ENCODE data around the gene STK11.

The STK11 gene

GRCh38 chr19:1228161-1228957 lies 22.8 kb downstream of the STK11 start:
- no peak overlapping the region for H3K4me3 ChIP-seq (ENCODE audit: low read depth, low read length)
- TF ChIP-seq CTCF (IDR thresholded peaks at IDR 0.05; ENCODE audit: low read depth, low read length, missing control alignments): no peak
- no peak for DNase-seq (ENCODE audit: low read depth)

- TF ChIP-seq CTCF (IDR thresholded peaks at IDR 0.05; ENCODE audit: low read depth, low read length, missing control alignments): no peak
- H3K4me3 ChIP-seq (ENCODE audit: low read depth, low read length): no peak overlapping the region
- DNase-seq (ENCODE audit: low read depth): no peak
Measured at GRCh38 chr19:1229056-1229923, 23.7 kb downstream of the STK11 start.

- no peak for DNase-seq (ENCODE audit: low read depth)
- TF ChIP-seq CTCF (IDR thresholded peaks at IDR 0.05; ENCODE audit: low read depth, low read length, missing control alignments): no peak
- no peak overlapping the region for H3K4me3 ChIP-seq (ENCODE audit: low read depth, low read length)
Measured at GRCh38 chr19:1229924-1230782, 24.6 kb downstream of the STK11 start.

GRCh38 chr19:1230783-1231489 lies 25.4 kb downstream of the STK11 start:
- no peak overlapping the region for H3K4me3 ChIP-seq (ENCODE audit: low read depth, low read length)
- DNase-seq (ENCODE audit: low read depth): no peak
- peak; percentile 7 for TF ChIP-seq CTCF (IDR thresholded peaks at IDR 0.05; ENCODE audit: low read depth, low read length, missing control alignments)

GRCh38 chr19:1231729-1232637 lies 26.4 kb downstream of the STK11 start:
- DNase-seq (ENCODE audit: low read depth): no peak
- no peak overlapping the region for H3K4me3 ChIP-seq (ENCODE audit: low read depth, low read length)
- no peak for TF ChIP-seq CTCF (IDR thresholded peaks at IDR 0.05; ENCODE audit: low read depth, low read length, missing control alignments)

Measured in GM12864 (cell line).